Lung (tissue), 12 donors: ENCODE results near the gene MPHOSPH8. TPM values are rescaled to one million over a fixed set of nuclear protein-coding genes. Genes with fewer than 3 reads are reported as not detected.
"Not testable (repeated sequence)": the region's sequence is repeated elsewhere in the genome, so short reads cannot be mapped to it uniquely, and the experiment has no call there.

Source experiments
- ATAC-seq: fragments of 200-7000 bp; cut with Tn5 transposase; one replicate; pipeline ENCODE4 v1.9.1; 2020; ENCODE audit warnings: moderate number of reproducible peaks; ENCODE audit not compliant: insufficient read depth, low FRiP score
- DNase-seq, 3 donors: peaks; one replicate each; pipeline ENCODE4 v3.0.0-alpha.2; 2013 to 2017
- H3K27ac ChIP-seq, 2 donors: one replicate each; pipeline ENCODE4 v1.5.1; 2013; ENCODE audit warnings: mild to moderate bottlenecking in 2 of 2, moderate library complexity in 2 of 2, control low read depth in 1 of 2, inconsistent platforms in 1 of 2, low read depth in 1 of 2, low read length in 1 of 2
- H3K27me3 ChIP-seq, 3 donors: one replicate each; pipeline ENCODE4 v1.5.1; 2013; ENCODE audit warnings: low read length in 2 of 3; ENCODE audit not compliant: control insufficient read depth in 3 of 3, insufficient read depth in 3 of 3
- H3K36me3 ChIP-seq, 4 donors: one replicate each; pipeline ENCODE4 v1.5.1; 2013; ENCODE audit warnings: low read length in 4 of 4, mild to moderate bottlenecking in 1 of 4, moderate library complexity in 1 of 4; ENCODE audit not compliant: control insufficient read depth in 4 of 4, insufficient read depth in 4 of 4
- H3K4me1 ChIP-seq, 5 donors: one replicate each; pipeline ENCODE4 v1.5.1; 2013; ENCODE audit warnings: low read length in 5 of 5, mild to moderate bottlenecking in 2 of 5, moderate library complexity in 1 of 5; ENCODE audit not compliant: control insufficient read depth in 5 of 5, insufficient read depth in 5 of 5
- H3K4me3 ChIP-seq: one replicate; pipeline ENCODE4 v1.5.1; 2013; ENCODE audit warnings: mild to moderate bottlenecking, control low read depth, moderate library complexity
- H3K9ac ChIP-seq, 2 donors: one replicate each; pipeline ENCODE4 v1.5.1; 2013; ENCODE audit warnings: low read length in 2 of 2, control low read depth in 1 of 2; ENCODE audit not compliant: insufficient read depth in 1 of 2
- H3K9me3 ChIP-seq, 4 donors: one replicate each; pipeline ENCODE4 v1.5.1; 2013; ENCODE audit warnings: low read length in 3 of 4, mild to moderate bottlenecking in 1 of 4, moderate library complexity in 1 of 4; ENCODE audit not compliant: control insufficient read depth in 4 of 4, insufficient read depth in 3 of 4
- WGBS, 2 donors: extraction: QIAGEN DNeasy Blood & Tissue Kit; methylation state at CpG; one replicate each; pipeline ENCODE4 v1.1.7; 2013; 5-methylcytosine and 5-hydroxymethylcytosine counted together
- polyA plus RNA-seq, 2 donors: library from polyadenylated mRNA; stranded (reverse); fragments of 200-250 nt; gene quantifications; one replicate each; pipeline ENCODE4 v1.2.1, GENCODE V29; 2013
- total RNA-seq, 2 donors: library from RNA; depleted of rRNA in 1 of 2; stranded (reverse); fragments of >200 nt in 1 of 2; gene quantifications; one replicate each; pipeline ENCODE4 v1.2.1, GENCODE V29; 2014 to 2021
- TF ChIP-seq, protein P1 (sequence below): IDR thresholded peaks from 2 replicates; pipeline ENCODE4 v1.5.1; 2012; ENCODE audit warnings: mild to moderate bottlenecking; ENCODE audit errors: control extremely low read depth, extremely low read depth
- donor health status: control.
- donor health status: control.
- donor health status: Bipolar disorder and iron deficiency.
- donor health status: healthy.
- donor health status: DM: yes; HTN: yes; CAD: no.

Gene MPHOSPH8
- total and polyA plus RNA-seq, 4 donors = 16.5 to 39.1 (median 29.6) TPM

DNA sequence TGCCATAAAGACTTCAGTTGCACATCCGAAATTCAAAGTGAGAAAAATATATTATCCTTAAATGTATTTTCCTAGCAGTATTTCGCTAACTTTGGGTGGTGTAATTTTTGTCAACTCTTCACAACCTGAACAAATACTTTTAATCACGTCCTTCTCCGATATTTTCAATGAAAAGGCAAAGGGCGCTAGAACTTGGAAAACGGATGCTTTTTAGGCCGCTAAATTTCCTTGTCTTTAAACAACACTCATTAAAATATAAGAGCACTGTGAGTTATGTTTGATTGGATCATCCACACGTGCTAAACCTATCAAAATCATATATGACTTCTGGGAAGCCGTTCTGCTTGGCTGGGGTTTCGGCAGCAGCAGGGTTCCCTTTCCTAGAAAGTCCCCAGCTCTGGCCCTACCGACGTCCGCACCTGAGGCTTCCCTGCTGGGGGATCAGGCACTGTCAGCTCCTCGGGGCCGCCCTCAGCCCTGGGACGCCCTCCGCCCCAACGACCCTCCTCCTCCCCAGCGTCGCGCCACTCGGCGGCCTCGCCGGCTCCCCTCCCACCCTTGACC, 462 bp upstream of the MPHOSPH8 start:
- Histone ChIP-seq H3K9ac (peak overlapping the region; percentile 19 to 75), H3K4me3 (peak overlapping the region; percentile 69), H3K27ac (peak overlapping the region; percentile 89 to 95), H3K27me3 (no peaks in the 10 kb centered on the region), H3K4me1 (peaks cover 0 to 14% (median 5%) of the 10 kb centered on the region in 5 donors), H3K9me3 (peaks cover 0 to 3% (median 0%) of the 10 kb centered on the region in 4 donors), H3K36me3 (peaks cover 0 to 2% (median 0%) of the 10 kb centered on the region in 4 donors)
- ATAC-seq (no peak), DNase-seq (no peak)
- WGBS, 2 donors = 12 to 18% methylated on average over 25 of the region's 25 CpGs
- TF ChIP-seq, protein P1, sequence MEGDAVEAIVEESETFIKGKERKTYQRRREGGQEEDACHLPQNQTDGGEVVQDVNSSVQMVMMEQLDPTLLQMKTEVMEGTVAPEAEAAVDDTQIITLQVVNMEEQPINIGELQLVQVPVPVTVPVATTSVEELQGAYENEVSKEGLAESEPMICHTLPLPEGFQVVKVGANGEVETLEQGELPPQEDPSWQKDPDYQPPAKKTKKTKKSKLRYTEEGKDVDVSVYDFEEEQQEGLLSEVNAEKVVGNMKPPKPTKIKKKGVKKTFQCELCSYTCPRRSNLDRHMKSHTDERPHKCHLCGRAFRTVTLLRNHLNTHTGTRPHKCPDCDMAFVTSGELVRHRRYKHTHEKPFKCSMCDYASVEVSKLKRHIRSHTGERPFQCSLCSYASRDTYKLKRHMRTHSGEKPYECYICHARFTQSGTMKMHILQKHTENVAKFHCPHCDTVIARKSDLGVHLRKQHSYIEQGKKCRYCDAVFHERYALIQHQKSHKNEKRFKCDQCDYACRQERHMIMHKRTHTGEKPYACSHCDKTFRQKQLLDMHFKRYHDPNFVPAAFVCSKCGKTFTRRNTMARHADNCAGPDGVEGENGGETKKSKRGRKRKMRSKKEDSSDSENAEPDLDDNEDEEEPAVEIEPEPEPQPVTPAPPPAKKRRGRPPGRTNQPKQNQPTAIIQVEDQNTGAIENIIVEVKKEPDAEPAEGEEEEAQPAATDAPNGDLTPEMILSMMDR = no peak

DNA sequence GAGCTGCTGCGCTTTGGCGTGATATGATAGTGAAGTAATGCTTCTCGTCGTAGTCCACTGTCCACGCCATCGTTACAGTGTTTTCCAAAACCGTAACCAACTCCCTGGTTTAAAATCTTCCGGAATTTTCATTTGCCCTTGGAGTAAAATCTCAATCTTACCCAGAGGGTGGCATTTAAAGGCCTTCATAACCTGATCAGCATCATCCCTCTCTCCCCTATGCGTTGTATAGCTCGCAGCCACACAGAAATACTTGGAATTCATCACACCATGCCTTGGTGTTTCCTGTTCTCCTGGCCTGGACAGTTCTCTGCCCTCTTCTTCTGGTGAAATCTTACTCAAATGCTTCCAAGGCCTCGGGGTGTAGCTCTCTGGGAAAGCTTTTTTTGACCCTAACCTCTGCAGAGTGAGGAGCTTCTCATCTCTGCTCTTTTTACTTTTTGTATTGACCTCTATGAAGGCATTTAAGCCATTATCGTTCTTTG, 839 bp downstream of the MPHOSPH8 start:
- TF ChIP-seq, protein P1 = no peak
- peaks cover 0 to 3% (median 0%) of the 10 kb centered on the region in 4 donors for H3K9me3 ChIP-seq
- H3K36me3 ChIP-seq = peaks cover 0 to 2% (median 0%) of the 10 kb centered on the region in 4 donors
- WGBS, 2 donors = 0 to 1% methylated on average over 12 of the region's 12 CpGs
- no peaks in the 10 kb centered on the region for H3K27me3 ChIP-seq
- H3K4me3 ChIP-seq = peak overlapping the region; percentile 94
- H3K9ac ChIP-seq = peak overlapping the region; percentile 88 to 99
- no peak for ATAC-seq
- peak; percentile 49 to 78 (median 61) for DNase-seq
- peaks cover 0 to 14% (median 5%) of the 10 kb centered on the region in 5 donors for H3K4me1 ChIP-seq
- H3K27ac ChIP-seq = peak overlapping the region; percentile 85 to 94

- 88 to 90% methylated on average over 7 of the region's 7 CpGs for WGBS, 2 donors
These were observed 2.5 kb downstream of the MPHOSPH8 start for GRCh38 chr13:19635926-19636325.

DNA sequence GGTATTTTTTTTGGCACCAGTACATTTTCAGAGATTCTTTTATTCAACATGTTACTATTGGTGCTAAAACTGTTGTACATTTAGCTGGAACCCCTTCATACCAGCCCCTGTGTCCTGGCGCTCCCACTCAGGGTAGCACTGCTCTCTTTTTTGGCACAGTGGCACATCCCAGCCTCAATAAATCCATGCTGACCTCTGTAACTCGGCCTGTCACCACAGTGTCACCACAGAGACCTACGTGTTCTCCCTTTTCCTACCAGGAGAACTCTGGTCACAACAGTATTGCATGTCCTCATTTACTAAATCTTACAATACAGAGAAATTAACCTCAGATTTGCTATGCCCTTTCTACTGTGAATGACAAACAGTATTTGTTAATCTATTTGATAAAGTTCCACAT, 10.2 kb downstream of the MPHOSPH8 start:
- 96% methylated on average over 3 of the region's 3 CpGs for WGBS, 2 donors
- peaks cover 11 to 38% (median 16%) of the 10 kb centered on the region in 4 donors for H3K36me3 ChIP-seq
- peaks cover 0 to 5% (median 0%) of the 10 kb centered on the region in 5 donors for H3K4me1 ChIP-seq

More at GRCh38 chr13:19635926-19636325, 2.5 kb downstream of the MPHOSPH8 start:
- not testable (repeated sequence) for H3K9ac ChIP-seq, H3K4me3 ChIP-seq, H3K27me3 ChIP-seq, DNase-seq, H3K36me3 ChIP-seq, ATAC-seq, H3K27ac ChIP-seq, H3K9me3 ChIP-seq
- H3K4me1 ChIP-seq = peaks cover 0 to 14% (median 7%) of the 10 kb centered on the region in 5 donors

More for the DNA sequence above, 10.2 kb downstream of the MPHOSPH8 start:
- Histone ChIP-seq H3K9me3 (no peaks in the 10 kb centered on the region), H3K27ac (no peak overlapping the region), H3K9ac (no peak overlapping the region), H3K27me3 (no peaks in the 10 kb centered on the region), H3K4me3 (no peak overlapping the region)
- ATAC-seq (no peak), DNase-seq (no peak)
- TF ChIP-seq, protein P1 = no peak
